Measurements from ENCODE around the gene CNGB1. TPM values are rescaled to one million over a fixed set of nuclear protein-coding genes. Genes with fewer than 3 reads are reported as not detected.
"Not testable (repeated sequence)": the region's sequence is repeated elsewhere in the genome, so short reads cannot be mapped to it uniquely, and the experiment has no call there.

Gene CNGB1
- total RNA-seq, 1 donor from 2014 or later = not detected

- intact Hi-C loops (cut with micrococcal nuclease) = no loop called here
Observed at GRCh38 chr16:57956270-57956808, 14.6 kb downstream of the CNGB1 start.

- intact Hi-C loops (cut with micrococcal nuclease) = no loop called here
Observed at GRCh38 chr16:57955572-57956188, 15.2 kb downstream of the CNGB1 start.

- intact Hi-C loops (cut with micrococcal nuclease) = no loop called here
Observed at GRCh38 chr16:57953857-57954256, 17.1 kb downstream of the CNGB1 start.

- intact Hi-C loops (cut with micrococcal nuclease) = no loop called here
Observed at GRCh38 chr16:57952909-57953308, 18.0 kb downstream of the CNGB1 start.

- intact Hi-C loops (cut with micrococcal nuclease) = no loop called here
Observed at GRCh38 chr16:57951204-57951960, 19.5 kb downstream of the CNGB1 start.

- intact Hi-C loops (cut with micrococcal nuclease) = no loop called here
Observed at GRCh38 chr16:57950382-57950781, 20.5 kb downstream of the CNGB1 start.

- intact Hi-C loops (cut with micrococcal nuclease) = no loop called here
Observed at GRCh38 chr16:57949595-57950238, 21.2 kb downstream of the CNGB1 start.

GRCh38 chr16:57949013-57949412, 21.9 kb downstream of the CNGB1 start:
- intact Hi-C loops (cut with micrococcal nuclease) = no loop called here

GRCh38 chr16:57948027-57948426, 22.9 kb downstream of the CNGB1 start:
- intact Hi-C loops (cut with micrococcal nuclease) = no loop called here

- intact Hi-C loops (cut with micrococcal nuclease) = no loop called here
Observed at GRCh38 chr16:57947261-57947660, 23.7 kb downstream of the CNGB1 start.

GRCh38 chr16:57946181-57946801, 24.6 kb downstream of the CNGB1 start:
- intact Hi-C loops (cut with micrococcal nuclease) = no loop called here

- intact Hi-C loops (cut with micrococcal nuclease) = no loop called here
Observed at GRCh38 chr16:57945740-57946138, 25.2 kb downstream of the CNGB1 start.

GRCh38 chr16:57944970-57945739, 25.8 kb downstream of the CNGB1 start:
- intact Hi-C loops (cut with micrococcal nuclease) = no loop called here

- intact Hi-C loops (cut with micrococcal nuclease) = not testable (repeated sequence)
Observed at GRCh38 chr16:57943381-57943780, 27.5 kb downstream of the CNGB1 start.

- intact Hi-C loops (cut with micrococcal nuclease) = not testable (repeated sequence)
Observed at GRCh38 chr16:57941901-57942300, 29.0 kb downstream of the CNGB1 start.

- intact Hi-C loops (cut with micrococcal nuclease) = no loop called here
Observed at GRCh38 chr16:57941016-57941664, 29.8 kb downstream of the CNGB1 start.

GRCh38 chr16:57940382-57940966, 30.5 kb downstream of the CNGB1 start:
- intact Hi-C loops (cut with micrococcal nuclease) = no loop called here

- intact Hi-C loops (cut with micrococcal nuclease) = no loop called here
Observed at GRCh38 chr16:57939872-57940224, 31.1 kb downstream of the CNGB1 start.

GRCh38 chr16:57938936-57939871, 31.7 kb downstream of the CNGB1 start:
- intact Hi-C loops (cut with micrococcal nuclease) = no loop called here
